Activated CD4-positive, alpha-beta T cell treated with anti-CD3 and anti-CD28 coated beads, Interleukin-2, amount 10 ng/mL, durations not matched to agents 7 days and 5 days (primary cell): Measurements from ENCODE around the gene CKS1B. TPM values are rescaled to one million over a fixed set of nuclear protein-coding genes. Genes with fewer than 3 reads are reported as not detected.
"Not testable (repeated sequence)": the region's sequence is repeated elsewhere in the genome, so short reads cannot be mapped to it uniquely, and the experiment has no call there.

Source experiments
- CTCF ChIA-PET: fragments of 350-600 bp; sonication (Branson Sonifier 250); formaldehyde crosslinking; loops from one replicate; lab custom pipeline; 2021; ENCODE audit warnings: antibody characterized with exemption; lab: Charles Lee
- POLR2A ChIA-PET: fragments of 350-600 bp; sonication (Branson Sonifier 250); formaldehyde crosslinking; loops from one replicate; lab custom pipeline; 2021; ENCODE audit warnings: antibody characterized with exemption; lab: Charles Lee
- DNase-seq: peaks from one replicate; pipeline ENCODE4 v3.0.0-alpha.2; 2020
- H3K27ac Mint-ChIP-seq: one replicate; pipeline ENCODE4 v1.8.0; 2021; ENCODE audit warnings: mild to moderate bottlenecking, moderate library complexity, mixed read lengths
- H3K27me3 Mint-ChIP-seq: one replicate; pipeline ENCODE4 v1.8.0; 2021; ENCODE audit warnings: mixed read lengths
- H3K36me3 Mint-ChIP-seq: one replicate; pipeline ENCODE4 v1.8.0; 2021; ENCODE audit warnings: low read depth, mixed read lengths
- H3K4me1 Mint-ChIP-seq: one replicate; pipeline ENCODE4 v1.8.0; 2021; ENCODE audit warnings: mixed read lengths
- H3K4me3 Mint-ChIP-seq: one replicate; pipeline ENCODE4 v1.8.0; 2021; ENCODE audit warnings: mild to moderate bottlenecking, moderate library complexity, mixed read lengths
- H3K9me3 Mint-ChIP-seq: one replicate; pipeline ENCODE4 v1.8.0; 2021; ENCODE audit warnings: mixed read lengths
- total RNA-seq, 2 experiments: library from RNA; stranded (reverse); gene quantifications; one replicate each; pipeline ENCODE4 v1.2.3, GENCODE V29; 2021

Gene CKS1B
- total RNA-seq, 2 experiments from 2014 or later, result 147 to 157 TPM

DNA sequence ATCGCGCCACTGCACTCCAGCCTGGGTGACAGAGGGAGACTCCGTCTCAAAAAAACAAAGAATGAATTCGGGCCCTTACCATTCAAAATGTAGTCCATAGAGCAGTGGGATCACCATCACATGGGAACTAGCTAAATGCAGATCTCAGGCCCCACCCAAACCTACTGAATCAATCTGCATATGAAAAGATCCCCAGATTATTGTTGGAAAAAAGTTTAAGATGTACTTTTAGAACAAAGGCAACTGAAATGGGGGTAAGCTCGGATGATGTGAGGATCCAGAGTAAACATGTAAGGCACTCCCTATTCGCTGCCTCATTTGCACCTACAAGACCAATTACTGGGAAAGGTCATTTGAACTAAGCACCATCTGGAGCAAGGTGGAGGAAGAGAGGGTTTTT lies 7.9 kb downstream of the CKS1B start:
- Mint-ChIP-seq H3K27me3 (no peaks in the 10 kb centered on the region), H3K4me3 (no peak overlapping the region), H3K36me3 (peaks cover 28% of the 10 kb centered on the region), H3K27ac (no peak overlapping the region), H3K9me3 (no peaks in the 10 kb centered on the region), H3K4me1 (peaks cover 34% of the 10 kb centered on the region)
- ChIA-PET CTCF (interaction anchor here (0.8 to 4.5 kb wide), 4 partner anchors 10 to 34 kb away, joined by 3 to 29 read pairs (median 28); partner anchors contain the start of genes CKS1B, LENEP, PYGO2 and SHC1), POLR2A (no interaction called here)
- no peak for DNase-seq

DNA sequence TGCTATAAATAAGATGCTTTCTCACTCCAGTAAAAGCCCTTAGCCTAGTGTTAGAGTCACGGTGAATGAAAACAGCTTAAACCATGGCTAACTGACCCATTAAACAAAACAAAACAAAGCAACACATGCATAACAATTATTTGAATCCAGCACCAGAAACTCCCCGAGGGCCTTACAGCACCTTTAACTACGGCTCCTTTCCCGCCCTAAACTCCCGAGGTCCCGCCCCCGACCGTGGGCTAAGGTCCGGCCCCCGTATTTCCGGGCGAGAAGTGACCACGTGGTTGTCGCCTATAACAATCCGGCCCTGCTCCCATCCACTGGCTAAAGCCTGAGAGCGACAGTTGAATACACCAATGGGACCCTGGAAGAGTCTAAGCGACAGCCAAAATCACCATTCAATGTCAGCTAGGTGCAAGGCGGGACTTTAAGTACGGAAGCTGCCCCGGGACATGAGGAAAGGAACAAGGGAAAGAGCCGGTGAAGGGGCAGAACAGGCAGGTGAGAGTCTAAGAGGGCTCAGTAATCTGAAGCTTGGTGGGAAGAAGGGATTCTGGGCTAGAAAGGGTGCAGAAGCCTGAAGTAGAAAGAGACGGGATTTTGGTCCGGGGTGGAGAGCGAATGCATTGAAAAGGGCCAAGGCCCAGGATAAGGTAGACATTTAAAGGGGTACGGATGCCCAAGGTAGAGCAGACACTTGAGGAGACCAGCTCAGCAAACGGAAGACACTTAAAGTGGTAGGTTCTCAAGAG lies 8.6 kb downstream of the CKS1B start, which contains the start of gene FLAD1:
TSS of gene FLAD1 (plus strand) at position 448 of the 752 bp plus-strand sequence. CDS start 351 bp downstream, outside the sequence.
- Mint-ChIP-seq H3K36me3 (peaks cover 24% of the 10 kb centered on the region), H3K4me1 (peaks cover 33% of the 10 kb centered on the region), H3K9me3 (no peaks in the 10 kb centered on the region), H3K27me3 (no peaks in the 10 kb centered on the region), H3K4me3 (no peak within 1 kb of the TSS), H3K27ac (no peak within 1 kb of the TSS)
- POLR2A ChIA-PET, result interaction anchor here (0.9 to 1.7 kb wide), 4 partner anchors 14 to 102 kb away, joined by 3 to 7 read pairs (median 3); no protein-coding TSS in a partner anchor
- DNase-seq, result peak; percentile 98
- CTCF ChIA-PET, result interaction anchor here (0.6 to 4.5 kb wide), 14 partner anchors 11 to 853 kb away, joined by 3 to 29 read pairs (median 4); partner anchors contain the start of genes CKS1B, LENEP, PMVK and PYGO2

- H3K27ac Mint-ChIP-seq, result no peak overlapping the region
- peaks cover 36% of the 10 kb centered on the region for H3K4me1 Mint-ChIP-seq
- H3K27me3 Mint-ChIP-seq, result no peaks in the 10 kb centered on the region
- H3K4me3 Mint-ChIP-seq, result no peak overlapping the region
- H3K36me3 Mint-ChIP-seq, result peaks cover 27% of the 10 kb centered on the region
- ChIA-PET CTCF (interaction anchor here (0.9 to 4.5 kb wide), 15 partner anchors 10 to 101 kb away, joined by 3 to 29 read pairs (median 4); partner anchors contain the start of genes CKS1B, LENEP, PMVK and SHC1), POLR2A (interaction anchor here (0.9 to 1.7 kb wide), 5 partner anchors 15 to 101 kb away, joined by 3 to 7 read pairs (median 3); no protein-coding TSS in a partner anchor)
- no peak for DNase-seq
- no peaks in the 10 kb centered on the region for H3K9me3 Mint-ChIP-seq
Observed at GRCh38 chr1:154983776-154984466, 9.4 kb downstream of the CKS1B start.

DNA sequence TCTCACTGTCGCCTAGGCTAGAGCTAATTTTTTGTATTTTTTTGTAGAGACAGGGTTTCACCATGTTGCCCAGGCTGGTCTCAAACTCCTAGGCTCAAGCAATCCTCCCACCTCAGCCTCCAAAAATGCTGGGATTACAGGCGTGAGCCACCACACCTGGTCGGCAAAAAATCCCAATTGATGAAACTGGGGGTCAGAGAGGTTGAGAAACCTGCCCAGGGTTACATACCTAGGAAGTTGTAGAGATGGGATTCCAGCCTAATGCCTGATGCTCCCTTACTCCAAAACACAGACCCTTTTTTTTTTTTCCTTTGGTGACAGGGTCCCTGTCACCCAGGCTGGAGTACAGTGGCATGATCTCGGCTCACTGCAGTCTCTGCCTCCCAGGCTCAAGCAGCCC lies 12.3 kb downstream of the CKS1B start:
- peaks cover 24% of the 10 kb centered on the region for H3K4me1 Mint-ChIP-seq
- H3K27ac Mint-ChIP-seq, DNase-seq, POLR2A ChIA-PET, H3K9me3 Mint-ChIP-seq, H3K27me3 Mint-ChIP-seq, H3K4me3 Mint-ChIP-seq: not testable (repeated sequence)
- CTCF ChIA-PET, result interaction anchor here (0.8 to 2.0 kb wide), 3 partner anchors 10 to 13 kb away, joined by 3 to 18 read pairs (median 3); no protein-coding TSS in a partner anchor
- H3K36me3 Mint-ChIP-seq, result peaks cover 20% of the 10 kb centered on the region

GRCh38 chr1:154987326-154987725 lies 12.8 kb downstream of the CKS1B start:
- CTCF ChIA-PET, result interaction anchor here (1.3 to 2.0 kb wide), 4 partner anchors 9 to 29 kb away, joined by 3 to 18 read pairs (median 14); no protein-coding TSS in a partner anchor
- Mint-ChIP-seq H3K36me3 (peaks cover 19% of the 10 kb centered on the region), H3K9me3 (no peaks in the 10 kb centered on the region), H3K4me3 (no peak overlapping the region), H3K27ac (no peak overlapping the region), H3K27me3 (no peaks in the 10 kb centered on the region), H3K4me1 (peaks cover 24% of the 10 kb centered on the region)
- POLR2A ChIA-PET, result no interaction called here
- no peak for DNase-seq

- ChIA-PET CTCF (interaction anchor here (1.3 to 2.0 kb wide), 4 partner anchors 8 to 28 kb away, joined by 3 to 18 read pairs (median 14); no protein-coding TSS in a partner anchor), POLR2A (interaction anchor here (0.6 kb wide), 1 partner anchor 1793 kb away, joined by 3 read pairs; no protein-coding TSS in a partner anchor)
- Mint-ChIP-seq H3K4me3 (no peak overlapping the region), H3K27me3 (no peaks in the 10 kb centered on the region), H3K9me3 (no peaks in the 10 kb centered on the region), H3K27ac (no peak overlapping the region), H3K4me1 (peaks cover 24% of the 10 kb centered on the region), H3K36me3 (peaks cover 20% of the 10 kb centered on the region)
- no peak for DNase-seq
Observed at GRCh38 chr1:154988058-154988954, 13.8 kb downstream of the CKS1B start.

GRCh38 chr1:154989195-154989860 lies 14.8 kb downstream of the CKS1B start:
- Mint-ChIP-seq H3K27ac (no peak overlapping the region), H3K9me3 (no peaks in the 10 kb centered on the region), H3K36me3 (peaks cover 20% of the 10 kb centered on the region), H3K27me3 (no peaks in the 10 kb centered on the region), H3K4me1 (peaks cover 18% of the 10 kb centered on the region), H3K4me3 (no peak overlapping the region)
- CTCF ChIA-PET, result no interaction called here
- POLR2A ChIA-PET, result no interaction called here
- no peak for DNase-seq

DNA sequence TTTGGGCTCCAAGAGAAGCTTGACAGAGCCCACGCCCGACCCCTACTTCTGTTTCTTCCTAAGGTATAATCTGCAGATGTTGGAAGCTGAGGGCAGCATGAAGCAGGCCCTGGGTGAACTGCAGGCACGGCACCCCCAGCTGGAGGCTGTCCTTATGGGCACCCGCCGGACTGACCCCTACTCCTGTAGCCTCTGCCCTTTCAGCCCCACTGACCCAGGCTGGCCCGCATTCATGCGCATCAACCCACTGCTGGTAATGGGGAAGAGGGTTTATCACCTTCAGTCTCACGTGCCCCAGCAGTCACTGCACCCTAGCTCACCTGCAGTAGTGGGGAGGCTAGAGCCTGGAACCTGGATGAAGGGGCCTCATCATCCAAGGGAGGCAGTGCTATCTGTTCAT lies 15.8 kb downstream of the CKS1B start:
- H3K4me3 Mint-ChIP-seq, result no peak overlapping the region
- peaks cover 20% of the 10 kb centered on the region for H3K36me3 Mint-ChIP-seq
- ChIA-PET CTCF (interaction anchor here (0.9 to 1.0 kb wide), 3 partner anchors 9 to 55 kb away, joined by 3 to 4 read pairs (median 3); no protein-coding TSS in a partner anchor), POLR2A (no interaction called here)
- H3K4me1 Mint-ChIP-seq, result peaks cover 16% of the 10 kb centered on the region
- H3K27me3 Mint-ChIP-seq, result no peaks in the 10 kb centered on the region
- no peak overlapping the region for H3K27ac Mint-ChIP-seq
- no peak for DNase-seq
- no peaks in the 10 kb centered on the region for H3K9me3 Mint-ChIP-seq

- POLR2A ChIA-PET, result no interaction called here
- no peak for DNase-seq
- H3K27me3 Mint-ChIP-seq, result no peaks in the 10 kb centered on the region
- peaks cover 19% of the 10 kb centered on the region for H3K36me3 Mint-ChIP-seq
- no peak overlapping the region for H3K4me3 Mint-ChIP-seq
- H3K27ac Mint-ChIP-seq, result peak overlapping the region; percentile 66
- no peaks in the 10 kb centered on the region for H3K9me3 Mint-ChIP-seq
- CTCF ChIA-PET, result interaction anchor here (1.2 to 13.0 kb wide), 6 partner anchors 9 to 433 kb away, joined by 3 to 184 read pairs (median 5); partner anchors contain the start of gene FLAD1
- H3K4me1 Mint-ChIP-seq, result peaks cover 23% of the 10 kb centered on the region
Observed at GRCh38 chr1:154992721-154993571, 18.5 kb downstream of the CKS1B start.

- POLR2A ChIA-PET, result interaction anchor here (1.2 kb wide), 1 partner anchor 20 kb away, joined by 6 read pairs; the partner anchor contains the start of gene CKS1B
- DNase-seq, result no peak
- peak within 1 kb of the TSS; percentile 66 for H3K27ac Mint-ChIP-seq
Observed at GRCh38 chr1:154993572-154994268, 19.2 kb downstream of the CKS1B start, which contains the start of gene LENEP. Gene LENEP, plus strand, starts transcription at chr1:154993586. Its CDS starts 22 bp downstream, at chr1:154993608.

More at GRCh38 chr1:154993572-154994268, 19.2 kb downstream of the CKS1B start, which contains the start of gene LENEP:
- no peaks in the 10 kb centered on the region for H3K9me3 Mint-ChIP-seq
- no peaks in the 10 kb centered on the region for H3K27me3 Mint-ChIP-seq
- H3K4me3 Mint-ChIP-seq, result no peak within 1 kb of the TSS
- peaks cover 11% of the 10 kb centered on the region for H3K36me3 Mint-ChIP-seq
- peaks cover 24% of the 10 kb centered on the region for H3K4me1 Mint-ChIP-seq
- CTCF ChIA-PET, result interaction anchor here (0.7 to 13.0 kb wide), 9 partner anchors 9 to 434 kb away, joined by 3 to 184 read pairs (median 3); partner anchors contain the start of genes ADAM15, FLAD1 and PYGO2
